Activated T-cell treated with anti-CD3 and anti-CD28 coated beads, Interleukin-2, amount 50 U/mL, for 72 hours (primary cell): Measurements from ENCODE around the gene CARS2. TPM values are rescaled to one million over a fixed set of nuclear protein-coding genes. Genes with fewer than 3 reads are reported as not detected.
A peak's percentile ranks its signal among the peaks of the same experiment; 100 is the strongest.
"Not testable (repeated sequence)": the region's sequence is repeated elsewhere in the genome, so short reads cannot be mapped to it uniquely, and the experiment has no call there.

ENCODE experiments used
- ATAC-seq, 2 donors: fragments of 150-1000 bp; cut with Tn5 transposase; replicated peaks in 1 of 2; 2 replicates each; pipeline ENCODE4 v1.10.0; 2021; ENCODE audit warnings: moderate library complexity in 2 of 2, mild to moderate bottlenecking in 1 of 2
- DNase-seq, 2 donors: peaks; one replicate each; pipeline ENCODE4 v3.0.0; 2021 to 2022; ENCODE audit warnings: mixed read lengths in 1 of 2
- H3K27ac Mint-ChIP-seq: one replicate; pipeline ENCODE4 v1.8.0; 2022; ENCODE audit warnings: mild to moderate bottlenecking, moderate library complexity, mixed read lengths
- H3K27me3 Mint-ChIP-seq: one replicate; pipeline ENCODE4 v1.8.0; 2022; ENCODE audit warnings: low read depth, mixed read lengths
- H3K36me3 Mint-ChIP-seq, 2 donors: one replicate each; pipeline ENCODE4 v1.8.0; 2022; ENCODE audit warnings: mixed read lengths in 2 of 2, mild to moderate bottlenecking in 1 of 2; ENCODE audit not compliant: insufficient read depth in 2 of 2
- H3K4me1 Mint-ChIP-seq: one replicate; pipeline ENCODE4 v1.8.0; 2022; ENCODE audit warnings: low read depth, mixed read lengths
- H3K4me3 Mint-ChIP-seq, 2 donors: one replicate each; pipeline ENCODE4 v1.8.0; 2022; ENCODE audit warnings: mild to moderate bottlenecking in 2 of 2, mixed read lengths in 2 of 2, moderate library complexity in 2 of 2
- H3K9me3 Mint-ChIP-seq, 2 donors: one replicate each; pipeline ENCODE4 v1.8.0; 2022; ENCODE audit warnings: mixed read lengths in 2 of 2
- total RNA-seq, 2 donors: library from RNA; stranded (reverse); gene quantifications; one replicate each; pipeline ENCODE4 v1.2.3, GENCODE V29; 2022

CARS2 gene
- total RNA-seq, 2 donors from 2014 or later, result 42.3 to 59.3 TPM

GRCh38 chr13:110701061-110701460 is 4.9 kb downstream of the CARS2 start:
- ATAC-seq, H3K27ac Mint-ChIP-seq, H3K27me3 Mint-ChIP-seq, DNase-seq, H3K4me3 Mint-ChIP-seq, H3K9me3 Mint-ChIP-seq: not testable (repeated sequence)
- H3K4me1 Mint-ChIP-seq, result peaks cover 46% of the 10 kb centered on the region
- H3K36me3 Mint-ChIP-seq, result peaks cover 7 to 23% of the 10 kb centered on the region in 2 donors

DNA sequence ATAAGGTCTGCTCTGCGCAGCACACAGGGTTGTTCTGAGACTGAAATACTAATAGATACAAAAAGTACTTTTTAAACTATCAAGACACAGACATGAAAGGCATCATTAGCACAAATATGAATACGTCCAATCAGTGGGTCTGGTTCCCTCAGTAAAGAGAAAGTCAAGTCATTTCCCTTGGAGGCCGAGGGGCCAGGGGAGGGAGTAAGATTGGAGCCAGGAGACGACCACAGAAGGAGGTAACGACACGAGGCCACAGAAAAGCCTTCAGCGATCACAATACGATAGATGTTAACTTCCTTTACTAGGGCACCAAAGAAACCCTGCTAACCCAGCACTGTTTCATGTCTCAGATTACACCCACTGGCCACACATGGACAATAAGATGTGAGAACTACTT is 5.3 kb downstream of the CARS2 start:
- Mint-ChIP-seq H3K4me1 (peaks cover 46% of the 10 kb centered on the region), H3K27me3 (no peaks in the 10 kb centered on the region), H3K9me3 (no peaks in the 10 kb centered on the region), H3K27ac (no peak overlapping the region), H3K36me3 (peaks cover 7 to 26% of the 10 kb centered on the region in 2 donors), H3K4me3 (no peak overlapping the region)
- ATAC-seq (no peak), DNase-seq (no peak)

DNA sequence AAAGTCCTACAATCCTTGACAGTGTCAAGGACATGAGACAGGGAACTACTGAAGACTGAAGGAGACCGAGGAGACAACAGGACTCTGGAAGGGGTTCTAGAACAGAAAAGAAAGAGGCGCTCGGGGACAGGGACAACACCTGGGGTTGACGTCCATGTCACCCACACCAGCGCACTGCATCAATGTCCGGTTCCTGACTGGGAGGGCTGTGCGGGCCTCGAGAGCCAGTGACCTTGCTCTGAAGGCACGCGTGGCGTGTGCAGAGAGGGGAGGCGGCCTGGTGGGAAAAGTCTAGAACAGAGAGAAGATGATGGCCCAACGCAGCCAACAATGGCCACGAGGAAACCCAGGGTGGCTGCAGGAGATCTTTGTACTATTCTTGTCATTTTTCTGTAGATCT is 5.7 kb downstream of the CARS2 start:
- H3K27ac Mint-ChIP-seq, result no peak overlapping the region
- H3K27me3 Mint-ChIP-seq, result no peaks in the 10 kb centered on the region
- peaks cover 45% of the 10 kb centered on the region for H3K4me1 Mint-ChIP-seq
- H3K36me3 Mint-ChIP-seq, result peaks cover 7 to 26% of the 10 kb centered on the region in 2 donors
- H3K9me3 Mint-ChIP-seq, result no peaks in the 10 kb centered on the region
- ATAC-seq (no peak), DNase-seq (no peak)
- no peak overlapping the region for H3K4me3 Mint-ChIP-seq

GRCh38 chr13:110699148-110700145 is 6.5 kb downstream of the CARS2 start:
- Mint-ChIP-seq H3K4me1 (peaks cover 42% of the 10 kb centered on the region), H3K9me3 (no peaks in the 10 kb centered on the region), H3K27me3 (no peaks in the 10 kb centered on the region), H3K27ac (no peak overlapping the region), H3K36me3 (peaks cover 7 to 26% of the 10 kb centered on the region in 2 donors), H3K4me3 (no peak overlapping the region)
- ATAC-seq, result no peak
- DNase-seq, result no peak

DNA sequence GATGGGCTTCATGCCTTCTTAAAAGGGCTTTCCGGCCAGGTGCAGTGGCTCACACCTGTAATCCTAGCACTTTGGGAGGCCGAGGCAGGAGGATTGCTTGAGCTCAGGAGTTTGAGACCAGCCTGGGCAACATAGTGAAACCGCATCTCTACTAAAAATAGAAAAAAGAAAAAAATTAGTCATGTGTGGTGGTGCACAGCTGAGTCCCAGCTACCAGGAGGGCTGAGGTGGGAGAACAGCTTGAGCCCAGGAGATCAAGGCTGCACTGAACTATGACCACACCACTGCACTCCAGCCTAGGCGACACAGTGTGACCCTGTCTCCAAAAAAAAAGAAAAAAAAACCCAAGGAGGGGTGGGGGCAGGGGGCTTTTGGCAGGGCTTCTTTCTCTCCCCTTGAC is 7.2 kb downstream of the CARS2 start:
- H3K27me3 Mint-ChIP-seq, result no peaks in the 10 kb centered on the region
- no peak for ATAC-seq
- no peak for DNase-seq
- H3K36me3 Mint-ChIP-seq, result peaks cover 7 to 26% of the 10 kb centered on the region in 2 donors
- peak overlapping the region; percentile 24 for H3K27ac Mint-ChIP-seq
- H3K9me3 Mint-ChIP-seq, result no peaks in the 10 kb centered on the region
- no peak overlapping the region for H3K4me3 Mint-ChIP-seq
- H3K4me1 Mint-ChIP-seq, result peaks cover 36% of the 10 kb centered on the region

DNA sequence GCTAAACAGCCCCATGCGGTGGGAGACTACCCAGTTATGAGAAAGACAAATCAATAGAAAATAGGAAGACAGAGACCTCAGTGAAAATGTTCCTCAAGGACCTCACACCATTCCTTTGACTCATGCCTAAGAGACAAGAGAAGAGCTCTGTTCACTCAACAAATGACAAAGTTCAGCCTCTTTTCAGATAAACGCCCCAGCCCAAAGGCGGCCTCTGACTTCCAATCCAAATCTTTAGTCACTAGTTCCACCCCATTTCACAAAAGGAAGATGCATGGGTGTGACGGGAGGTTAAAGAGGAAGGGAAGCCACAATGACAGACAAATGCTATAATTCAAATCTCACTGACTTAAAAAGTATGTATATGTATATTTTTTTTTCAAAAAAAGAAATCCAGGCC is 8.1 kb downstream of the CARS2 start:
- no peak for ATAC-seq
- H3K9me3 Mint-ChIP-seq, result no peaks in the 10 kb centered on the region
- peaks cover 28% of the 10 kb centered on the region for H3K4me1 Mint-ChIP-seq
- H3K27me3 Mint-ChIP-seq, result no peaks in the 10 kb centered on the region
- DNase-seq, result no peak
- H3K27ac Mint-ChIP-seq, result peak overlapping the region; percentile 25
- H3K4me3 Mint-ChIP-seq, result no peak overlapping the region
- peaks cover 7 to 22% of the 10 kb centered on the region in 2 donors for H3K36me3 Mint-ChIP-seq

GRCh38 chr13:110696776-110697175 is 9.1 kb downstream of the CARS2 start:
- ATAC-seq (no peak), DNase-seq (no peak)
- Mint-ChIP-seq H3K4me3 (no peak overlapping the region), H3K36me3 (peaks cover 4 to 14% of the 10 kb centered on the region in 2 donors), H3K9me3 (no peaks in the 10 kb centered on the region), H3K27me3 (no peaks in the 10 kb centered on the region), H3K4me1 (peaks cover 20% of the 10 kb centered on the region), H3K27ac (peak overlapping the region; percentile 57)

DNA sequence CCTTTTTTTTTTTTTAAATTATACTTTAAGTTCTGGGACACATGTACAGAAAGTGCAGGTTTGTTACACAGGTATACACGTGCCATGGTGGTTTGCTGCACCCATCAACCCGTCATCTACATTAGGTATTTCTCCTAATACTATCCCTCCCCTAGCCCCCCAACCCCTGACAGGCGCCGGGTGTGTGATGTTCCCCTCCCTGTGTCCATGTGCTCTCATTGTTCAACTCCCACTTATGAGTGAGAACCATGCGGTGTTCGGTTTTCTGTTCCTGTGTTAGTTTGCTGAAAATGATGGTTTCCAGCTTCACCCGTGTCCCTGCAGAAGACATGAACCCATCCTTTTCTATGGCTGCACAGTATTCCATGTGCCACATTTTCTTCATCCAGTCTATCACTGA is 10.1 kb downstream of the CARS2 start:
- Mint-ChIP-seq H3K4me1 (peaks cover 20% of the 10 kb centered on the region), H3K36me3 (peaks cover 3 to 10% of the 10 kb centered on the region in 2 donors)
- H3K4me3 Mint-ChIP-seq, H3K27me3 Mint-ChIP-seq, H3K27ac Mint-ChIP-seq, DNase-seq, ATAC-seq, H3K9me3 Mint-ChIP-seq: not testable (repeated sequence)

DNA sequence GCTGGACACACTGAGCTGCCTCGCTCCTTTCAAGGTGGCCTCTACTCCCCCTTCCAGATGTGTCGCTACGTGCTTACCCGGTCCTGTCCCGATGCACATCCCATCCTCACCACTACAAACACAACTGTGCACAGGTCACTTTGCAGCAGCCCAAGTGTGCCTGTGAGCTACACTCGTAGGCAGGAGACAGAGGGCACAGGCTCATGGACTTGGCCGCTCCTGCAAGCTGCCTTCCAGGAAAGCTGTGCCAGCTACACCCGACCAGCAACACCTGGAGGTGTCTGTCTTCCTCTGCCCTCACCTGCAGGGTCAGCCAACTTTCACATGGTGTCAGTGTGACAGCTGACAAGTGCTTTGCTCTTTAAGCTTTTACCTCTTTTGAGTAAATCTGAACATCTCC is 15.4 kb downstream of the CARS2 start:
- no peaks in the 10 kb centered on the region for H3K4me1 Mint-ChIP-seq
- DNase-seq (no peak), ATAC-seq (no peak)
- H3K9me3 Mint-ChIP-seq, result no peaks in the 10 kb centered on the region
- H3K4me3 Mint-ChIP-seq, result no peak overlapping the region
- peaks cover 2 to 10% of the 10 kb centered on the region in 2 donors for H3K36me3 Mint-ChIP-seq
- H3K27me3 Mint-ChIP-seq, result no peaks in the 10 kb centered on the region
- peak overlapping the region; percentile 77 for H3K27ac Mint-ChIP-seq

DNA sequence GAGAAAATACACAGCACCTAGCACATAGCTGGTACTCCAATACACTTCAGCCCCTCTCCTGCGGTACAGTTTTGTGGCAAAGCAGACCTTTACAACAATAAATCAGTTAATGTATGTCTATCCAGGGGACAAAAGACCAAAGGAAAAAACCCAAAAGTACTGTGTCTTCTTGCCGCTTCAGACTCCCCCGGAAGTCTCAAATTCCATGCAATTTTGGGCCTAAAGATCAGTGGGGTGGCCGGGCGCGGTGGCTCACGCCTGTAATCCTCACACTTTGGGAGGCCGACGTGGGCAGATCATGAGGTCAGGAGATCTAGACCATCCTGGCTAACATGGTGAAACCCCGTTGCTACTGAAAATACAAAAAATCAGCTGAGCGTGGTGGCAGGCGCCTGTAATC is 16.2 kb downstream of the CARS2 start:
- H3K27ac Mint-ChIP-seq, result no peak overlapping the region
- ATAC-seq, result no peak
- H3K9me3 Mint-ChIP-seq, result no peaks in the 10 kb centered on the region
- H3K4me1 Mint-ChIP-seq, result no peaks in the 10 kb centered on the region
- H3K4me3 Mint-ChIP-seq, result no peak overlapping the region
- no peak for DNase-seq
- H3K36me3 Mint-ChIP-seq, result peaks cover 5 to 13% of the 10 kb centered on the region in 2 donors
- no peaks in the 10 kb centered on the region for H3K27me3 Mint-ChIP-seq

- H3K9me3 Mint-ChIP-seq, result no peaks in the 10 kb centered on the region
- H3K27me3 Mint-ChIP-seq, result no peaks in the 10 kb centered on the region
- DNase-seq, result no peak
- peaks cover 5 to 13% of the 10 kb centered on the region in 2 donors for H3K36me3 Mint-ChIP-seq
- no peak for ATAC-seq
- H3K27ac Mint-ChIP-seq, result no peak overlapping the region
- H3K4me1 Mint-ChIP-seq, result no peaks in the 10 kb centered on the region
- H3K4me3 Mint-ChIP-seq, result no peak overlapping the region
Observed at GRCh38 chr13:110689041-110689440, 16.9 kb downstream of the CARS2 start.

DNA sequence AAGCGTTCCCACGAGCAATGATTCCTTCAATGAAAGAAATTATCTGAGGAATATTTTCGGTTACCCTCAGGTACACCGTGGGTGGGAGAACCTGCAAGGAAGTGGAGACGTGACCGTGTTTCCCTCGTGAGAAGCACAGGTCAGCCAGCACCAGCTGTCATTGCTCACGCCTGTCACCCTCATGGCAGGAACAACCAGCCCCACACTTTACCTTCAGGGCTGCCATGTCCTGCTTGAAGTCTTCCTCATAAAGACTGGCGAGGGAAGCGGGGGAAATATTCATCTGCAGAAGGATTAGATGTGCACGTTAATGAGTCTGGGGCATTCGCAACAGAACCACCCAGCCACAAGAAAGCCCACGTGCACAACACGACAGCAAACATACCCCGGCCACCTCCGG is 18.2 kb downstream of the CARS2 start:
- Mint-ChIP-seq H3K9me3 (no peaks in the 10 kb centered on the region), H3K36me3 (peaks cover 5 to 13% of the 10 kb centered on the region in 2 donors), H3K27ac (no peak overlapping the region), H3K4me1 (no peaks in the 10 kb centered on the region), H3K27me3 (no peaks in the 10 kb centered on the region), H3K4me3 (no peak overlapping the region)
- DNase-seq, result no peak
- no peak for ATAC-seq

DNA sequence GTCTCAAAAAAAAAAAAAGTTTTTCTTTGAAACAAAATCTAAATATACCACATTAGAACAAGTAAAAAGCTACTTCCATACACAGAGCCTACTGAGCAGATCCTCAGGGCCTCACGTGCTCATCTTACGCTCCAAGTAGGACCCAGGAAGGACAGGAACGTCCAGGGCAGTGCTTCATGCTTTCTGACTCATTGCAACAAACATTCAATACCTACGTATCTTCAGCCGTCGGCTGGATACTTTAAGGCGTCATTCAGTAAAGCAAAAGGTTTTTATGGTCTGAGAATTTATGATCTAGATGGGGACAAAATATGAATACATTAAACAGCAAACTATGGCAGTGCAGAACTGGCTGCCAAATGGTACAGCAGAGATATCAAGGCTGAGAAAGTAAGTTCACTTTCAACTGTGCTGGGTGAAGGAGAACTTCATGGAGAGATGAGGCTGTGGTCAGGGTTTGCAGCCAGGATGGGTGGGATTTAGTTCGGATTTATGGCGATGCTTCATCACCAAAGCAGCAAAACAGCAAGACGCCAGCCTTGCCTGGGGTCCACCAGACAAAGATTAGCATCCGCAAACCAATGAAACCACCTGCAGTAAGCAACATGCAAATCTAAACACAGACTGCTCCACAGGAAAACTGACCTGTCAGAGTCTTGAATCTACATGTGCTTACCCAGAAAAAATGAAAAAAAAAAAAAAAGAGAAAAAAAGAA is 20.5 kb downstream of the CARS2 start:
- Mint-ChIP-seq H3K4me3 (no peak overlapping the region), H3K27me3 (no peaks in the 10 kb centered on the region), H3K36me3 (peaks cover 8 to 16% of the 10 kb centered on the region in 2 donors), H3K27ac (peak overlapping the region; percentile 62), H3K9me3 (no peaks in the 10 kb centered on the region), H3K4me1 (no peaks in the 10 kb centered on the region)
- ATAC-seq (no peak), DNase-seq (no peak)
